ENCODE data around the gene CD163L1.

DNA sequence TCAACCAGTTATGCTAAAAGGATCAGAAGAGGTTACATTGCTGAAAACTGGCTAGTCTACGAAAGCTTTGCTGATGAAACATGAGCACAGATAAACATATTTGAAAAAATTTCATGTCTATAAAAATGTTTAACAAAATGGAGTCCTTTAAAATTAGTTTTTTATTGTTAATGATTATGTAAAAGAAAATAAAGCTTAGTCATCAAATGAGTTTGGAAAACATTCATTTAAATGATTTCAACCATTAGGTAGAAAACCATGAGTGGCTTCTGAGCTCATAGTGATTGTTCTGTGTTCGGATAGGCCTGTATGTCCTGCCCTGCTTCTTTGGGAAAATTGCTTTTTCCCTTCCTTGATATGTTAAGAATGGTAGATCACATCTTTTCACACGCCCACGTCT is 584 bp upstream of the CD163L1 start:
- TF ChIP-seq, protein P1, sequence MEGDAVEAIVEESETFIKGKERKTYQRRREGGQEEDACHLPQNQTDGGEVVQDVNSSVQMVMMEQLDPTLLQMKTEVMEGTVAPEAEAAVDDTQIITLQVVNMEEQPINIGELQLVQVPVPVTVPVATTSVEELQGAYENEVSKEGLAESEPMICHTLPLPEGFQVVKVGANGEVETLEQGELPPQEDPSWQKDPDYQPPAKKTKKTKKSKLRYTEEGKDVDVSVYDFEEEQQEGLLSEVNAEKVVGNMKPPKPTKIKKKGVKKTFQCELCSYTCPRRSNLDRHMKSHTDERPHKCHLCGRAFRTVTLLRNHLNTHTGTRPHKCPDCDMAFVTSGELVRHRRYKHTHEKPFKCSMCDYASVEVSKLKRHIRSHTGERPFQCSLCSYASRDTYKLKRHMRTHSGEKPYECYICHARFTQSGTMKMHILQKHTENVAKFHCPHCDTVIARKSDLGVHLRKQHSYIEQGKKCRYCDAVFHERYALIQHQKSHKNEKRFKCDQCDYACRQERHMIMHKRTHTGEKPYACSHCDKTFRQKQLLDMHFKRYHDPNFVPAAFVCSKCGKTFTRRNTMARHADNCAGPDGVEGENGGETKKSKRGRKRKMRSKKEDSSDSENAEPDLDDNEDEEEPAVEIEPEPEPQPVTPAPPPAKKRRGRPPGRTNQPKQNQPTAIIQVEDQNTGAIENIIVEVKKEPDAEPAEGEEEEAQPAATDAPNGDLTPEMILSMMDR (IDR thresholded peaks at IDR 0.05), result no peak
- no peak for TF ChIP-seq ZFX (IDR thresholded peaks at IDR 0.05; ENCODE audit: borderline replicate concordance)

Data from 22Rv1 (cell line).